Stimulated activated naive CD8-positive, alpha-beta T cell treated with anti-CD3 and anti-CD28 coated beads, Interleukin-15, Interleukin-2, amounts not matched to agents 100 U/mL and 50 U/mL, for 24 hours (primary cell): Measurements from ENCODE around the gene XYLB.
"Not testable (repeated sequence)": the region's sequence is repeated elsewhere in the genome, so short reads cannot be mapped to it uniquely, and the experiment has no call there.

ENCODE experiments used
- ATAC-seq: fragments of 150-1000 bp; cut with Tn5 transposase; one replicate; pipeline ENCODE4 v1.10.0; 2021
- DNase-seq: peaks from one replicate; pipeline ENCODE4 v3.0.0; 2021

The XYLB gene

GRCh38 chr3:38346587-38347410 is at the start of gene XYLB:
TSS of gene XYLB (plus strand) at chr3:38346785. CDS start at chr3:38346869, 84 bp downstream.
- peak; percentile 87 for DNase-seq
- peak; percentile 99 for ATAC-seq

GRCh38 chr3:38297053-38297452 is 49.5 kb upstream of the XYLB start:
- not testable (repeated sequence) for DNase-seq, ATAC-seq

- no peak for DNase-seq
- no peak for ATAC-seq
Observed at GRCh38 chr3:38297537-38297936, 49.0 kb upstream of the XYLB start.

GRCh38 chr3:38297947-38298711 is 48.5 kb upstream of the XYLB start:
- ATAC-seq, result no peak
- DNase-seq, result no peak

- ATAC-seq, result no peak
Observed at GRCh38 chr3:38306941-38307340, 39.6 kb upstream of the XYLB start.

GRCh38 chr3:38307599-38307998 is 39.0 kb upstream of the XYLB start:
- ATAC-seq (no peak), DNase-seq (no peak)

More at GRCh38 chr3:38306941-38307340, 39.6 kb upstream of the XYLB start:
- no peak for DNase-seq

- ATAC-seq (no peak), DNase-seq (no peak)
Observed at GRCh38 chr3:38308456-38308855, 38.1 kb upstream of the XYLB start.

GRCh38 chr3:38311476-38311875 is 35.1 kb upstream of the XYLB start:
- ATAC-seq, result no peak
- DNase-seq, result no peak

GRCh38 chr3:38311941-38312340 is 34.6 kb upstream of the XYLB start:
- DNase-seq (no peak), ATAC-seq (no peak)

GRCh38 chr3:38312356-38312755 is 34.2 kb upstream of the XYLB start:
- DNase-seq (no peak), ATAC-seq (no peak)

- ATAC-seq (no peak), DNase-seq (no peak)
Observed at GRCh38 chr3:38313263-38313662, 33.3 kb upstream of the XYLB start.

GRCh38 chr3:38313695-38314094 is 32.9 kb upstream of the XYLB start:
- ATAC-seq, result no peak

GRCh38 chr3:38314112-38314763 is 32.3 kb upstream of the XYLB start:
- ATAC-seq, result no peak
- no peak for DNase-seq

More at GRCh38 chr3:38313695-38314094, 32.9 kb upstream of the XYLB start:
- no peak for DNase-seq

GRCh38 chr3:38314764-38315487 is 31.7 kb upstream of the XYLB start:
- DNase-seq (no peak), ATAC-seq (no peak)

GRCh38 chr3:38315488-38316230 is 30.9 kb upstream of the XYLB start:
- no peak for ATAC-seq

GRCh38 chr3:38316356-38317191 is 30.0 kb upstream of the XYLB start:
- no peak for ATAC-seq
- no peak for DNase-seq

More at GRCh38 chr3:38315488-38316230, 30.9 kb upstream of the XYLB start:
- DNase-seq, result no peak

- no peak for DNase-seq
Observed at GRCh38 chr3:38317192-38317759, 29.3 kb upstream of the XYLB start.

GRCh38 chr3:38318766-38319671 is 27.6 kb upstream of the XYLB start:
- no peak for DNase-seq

More at GRCh38 chr3:38317192-38317759, 29.3 kb upstream of the XYLB start:
- no peak for ATAC-seq

GRCh38 chr3:38320638-38321037 is 25.9 kb upstream of the XYLB start:
- ATAC-seq, DNase-seq: not testable (repeated sequence)

More at GRCh38 chr3:38318766-38319671, 27.6 kb upstream of the XYLB start:
- ATAC-seq, result no peak
